H54 (cell line): ENCODE data around the gene REM2.
"Not testable (repeated sequence)": the region's sequence is repeated elsewhere in the genome, so short reads cannot be mapped to it uniquely, and the experiment has no call there.

ENCODE experiments used
- DNase-seq: peaks from one replicate; pipeline ENCODE4 v3.0.0; 2011; ENCODE audit warnings: low spot score, mixed read lengths; ENCODE audit not compliant: insufficient read length
- FAIRE-seq: peaks from 3 replicates; lab custom pipeline; 2011; peaks lifted over from hg19 to GRCh38; lab: Jason Lieb, UNC
- POLR2A ChIP-seq: IDR thresholded peaks from 2 replicates; pipeline ENCODE4 v1.6.1; 2011; ENCODE audit warnings: low read depth, mild to moderate bottlenecking, low read length

REM2 gene

GRCh38 chr14:22906073-22906472 lies 23.1 kb downstream of the REM2 start:
- FAIRE-seq (no peak), DNase-seq (no peak)
- no peak for TF ChIP-seq POLR2A

- TF ChIP-seq POLR2A = no peak
- DNase-seq = no peak
- no peak for FAIRE-seq
These were observed 24.4 kb downstream of the REM2 start for GRCh38 chr14:22907429-22907828.

- no peak for FAIRE-seq
- no peak for TF ChIP-seq POLR2A
- no peak for DNase-seq
These were observed 25.6 kb downstream of the REM2 start for GRCh38 chr14:22908601-22909000.

- FAIRE-seq (no peak), DNase-seq (no peak)
- TF ChIP-seq POLR2A = no peak
These were observed 27.9 kb downstream of the REM2 start for GRCh38 chr14:22910916-22911315.

- not testable (repeated sequence) for DNase-seq, FAIRE-seq
These were observed 31.8 kb downstream of the REM2 start for GRCh38 chr14:22914836-22915235.

- FAIRE-seq (no peak), DNase-seq (no peak)
- no peak for TF ChIP-seq POLR2A
These were observed 33.0 kb downstream of the REM2 start for GRCh38 chr14:22915886-22916521.

GRCh38 chr14:22918804-22919600 lies 36.0 kb downstream of the REM2 start, which contains the start of gene RBM23:
TSS of gene RBM23 (minus strand) at chr14:22919149.
- FAIRE-seq = peak; percentile 48
- TF ChIP-seq POLR2A = peak; percentile 48
- DNase-seq = peak; percentile 59

- DNase-seq (no peak), FAIRE-seq (no peak)
- no peak for TF ChIP-seq POLR2A
These were observed 36.5 kb downstream of the REM2 start for GRCh38 chr14:22919601-22919921.

- TF ChIP-seq POLR2A = no peak
- DNase-seq (no peak), FAIRE-seq (no peak)
These were observed 37.7 kb downstream of the REM2 start for GRCh38 chr14:22920697-22921096.

- TF ChIP-seq POLR2A = no peak
- DNase-seq (no peak), FAIRE-seq (no peak)
These were observed 39.3 kb downstream of the REM2 start for GRCh38 chr14:22922294-22922693.

- FAIRE-seq (no peak), DNase-seq (no peak)
- no peak for TF ChIP-seq POLR2A
These were observed 40.7 kb downstream of the REM2 start for GRCh38 chr14:22923746-22924145.

GRCh38 chr14:22925513-22925912 lies 42.5 kb downstream of the REM2 start:
- FAIRE-seq = no peak
- no peak for TF ChIP-seq POLR2A
- no peak for DNase-seq

GRCh38 chr14:22926316-22926715 lies 43.3 kb downstream of the REM2 start:
- no peak for DNase-seq
- FAIRE-seq = no peak
- TF ChIP-seq POLR2A = no peak

GRCh38 chr14:22928237-22929103 lies 45.4 kb downstream of the REM2 start:
- DNase-seq (no peak), FAIRE-seq (no peak)
- TF ChIP-seq POLR2A = no peak
